Measurements from ENCODE around the gene KRT15.

The KRT15 gene

GRCh38 chr17:41504246-41504977 is 14.3 kb downstream of the KRT15 start:
- DNase-seq, result no peak

- no peak for DNase-seq
Measured at GRCh38 chr17:41503202-41503601, 15.5 kb downstream of the KRT15 start.

- DNase-seq, result no peak
Measured at GRCh38 chr17:41500131-41500911, 18.4 kb downstream of the KRT15 start.

GRCh38 chr17:41499714-41500113 is 19.0 kb downstream of the KRT15 start:
- DNase-seq, result no peak

- DNase-seq, result no peak
Measured at GRCh38 chr17:41498276-41498675, 20.4 kb downstream of the KRT15 start.

- peak; percentile 54 for DNase-seq
Measured at GRCh38 chr17:41496803-41497484, 21.7 kb downstream of the KRT15 start.

- no peak for DNase-seq
Measured at GRCh38 chr17:41494524-41494923, 24.2 kb downstream of the KRT15 start.

GRCh38 chr17:41492771-41493170 is 25.9 kb downstream of the KRT15 start:
- peak; percentile 16 for DNase-seq

- no peak for DNase-seq
Measured at GRCh38 chr17:41492351-41492750, 26.3 kb downstream of the KRT15 start.

- DNase-seq, result no peak
Measured at GRCh38 chr17:41491476-41491875, 27.2 kb downstream of the KRT15 start.

- no peak for DNase-seq
Measured at GRCh38 chr17:41490000-41490990, 28.4 kb downstream of the KRT15 start.

- no peak for DNase-seq
Measured at GRCh38 chr17:41489531-41489930, 29.2 kb downstream of the KRT15 start, which contains the start of gene KRT36. Gene KRT36 (minus strand): TSS chr17:41489910. CDS start chr17:41489864, 46 bp downstream.

GRCh38 chr17:41486809-41487530 is 31.7 kb downstream of the KRT15 start:
- peak; percentile 37 for DNase-seq

- no peak for DNase-seq
Measured at GRCh38 chr17:41486316-41486715, 32.4 kb downstream of the KRT15 start.

- DNase-seq, result no peak
Measured at GRCh38 chr17:41484920-41485904, 33.5 kb downstream of the KRT15 start.

- no peak for DNase-seq
Measured at GRCh38 chr17:41483991-41484826, 34.5 kb downstream of the KRT15 start.

- DNase-seq, result no peak
Measured at GRCh38 chr17:41483531-41483930, 35.2 kb downstream of the KRT15 start.

GRCh38 chr17:41481036-41481435 is 37.7 kb downstream of the KRT15 start, which contains the start of gene KRT35:
Gene KRT35 (minus strand): TSS chr17:41481151. CDS start chr17:41481097, 54 bp downstream.
- DNase-seq, result no peak

GRCh38 chr17:41480581-41480980 is 38.1 kb downstream of the KRT15 start:
- no peak for DNase-seq
